H9 (cell line): ENCODE measurements around the gene LAMP2. TPM values are rescaled to one million over a fixed set of nuclear protein-coding genes. Genes with fewer than 3 reads are reported as not detected.
A peak's percentile ranks its signal among the peaks of the same experiment; 100 is the strongest.

Experiments used
- DNase-seq: peaks from one replicate; pipeline ENCODE4 v3.0.0-alpha.2; 2017
- H2AFZ ChIP-seq: one replicate; pipeline ENCODE4 v1.6.1; 2013; ENCODE audit warnings: mild to moderate bottlenecking, low read length, control low read depth, moderate library complexity
- H2AK5ac ChIP-seq: 2 replicates; pipeline ENCODE4 v1.6.1; 2013; ENCODE audit warnings: low read length, control low read depth, mixed read lengths; ENCODE audit not compliant: insufficient read length
- H2BK120ac ChIP-seq: one replicate; pipeline ENCODE4 v1.6.1; 2013; ENCODE audit warnings: low read depth, mild to moderate bottlenecking, low read length, control low read depth, inconsistent platforms; ENCODE audit not compliant: poor library complexity, severe bottlenecking
- H2BK12ac ChIP-seq: 2 replicates; pipeline ENCODE4 v1.6.1; 2013; ENCODE audit warnings: low read length, control low read depth, mixed read lengths, low read depth; ENCODE audit not compliant: insufficient read length
- H2BK15ac ChIP-seq: 2 replicates; pipeline ENCODE4 v1.6.1; 2013; ENCODE audit warnings: low read depth, low read length, control low read depth
- H2BK20ac ChIP-seq: one replicate; pipeline ENCODE4 v1.6.1; 2013; ENCODE audit warnings: low read depth, mild to moderate bottlenecking, low read length, control low read depth, inconsistent platforms; ENCODE audit not compliant: poor library complexity, severe bottlenecking
- H2BK5ac ChIP-seq: 2 replicates; pipeline ENCODE4 v1.6.1; 2013; ENCODE audit warnings: low read length, control low read depth, mixed read lengths; ENCODE audit not compliant: insufficient read length
- H3K14ac ChIP-seq: 2 replicates; pipeline ENCODE4 v1.6.1; 2013; ENCODE audit warnings: low read length, control low read depth; ENCODE audit not compliant: insufficient read depth
- H3K18ac ChIP-seq: 2 replicates; pipeline ENCODE4 v1.6.1; 2013; ENCODE audit warnings: low read depth, mild to moderate bottlenecking, mixed read lengths, low read length, control low read depth; ENCODE audit not compliant: insufficient read length
- H3K23ac ChIP-seq: 2 replicates; pipeline ENCODE4 v1.6.1; 2013; ENCODE audit warnings: low read length, control low read depth, mixed read lengths, low read depth; ENCODE audit not compliant: insufficient read length
- H3K23me2 ChIP-seq: 2 replicates; pipeline ENCODE4 v1.6.1; 2013; ENCODE audit warnings: low read depth, mild to moderate bottlenecking, mixed read lengths, low read length, control low read depth; ENCODE audit not compliant: insufficient read length, poor library complexity, severe bottlenecking
- H3K27ac ChIP-seq: 2 replicates; pipeline ENCODE4 v1.5.1; 2013; ENCODE audit warnings: low read length, control low read depth, mixed read lengths, low read depth; ENCODE audit not compliant: insufficient read length
- H3K27me3 ChIP-seq: 2 replicates; pipeline ENCODE4 v1.6.1; 2013; ENCODE audit warnings: low read length, control low read depth, inconsistent platforms; ENCODE audit not compliant: insufficient read depth
- H3K4ac ChIP-seq: 2 replicates; pipeline ENCODE4 v1.6.1; 2013; ENCODE audit warnings: low read depth, mild to moderate bottlenecking, control low read depth, inconsistent platforms, low read length, moderate library complexity
- H3K4me1 ChIP-seq: 2 replicates; pipeline ENCODE4 v1.6.1; 2013; ENCODE audit warnings: low read length, control low read depth, inconsistent platforms; ENCODE audit not compliant: insufficient read depth
- H3K4me2 ChIP-seq: 2 replicates; pipeline ENCODE4 v1.6.1; 2013; ENCODE audit warnings: low read length, control low read depth, mixed read lengths; ENCODE audit not compliant: insufficient read length, insufficient read depth
- H3K56ac ChIP-seq: 2 replicates; pipeline ENCODE4 v1.6.1; 2013; ENCODE audit warnings: low read depth, mild to moderate bottlenecking, mixed read lengths, low read length, control low read depth; ENCODE audit not compliant: insufficient read length
- H3K79me1 ChIP-seq: 2 replicates; pipeline ENCODE4 v1.6.1; 2013; ENCODE audit warnings: low read depth, mild to moderate bottlenecking, moderate library complexity, low read length, control low read depth, inconsistent platforms; ENCODE audit not compliant: insufficient read depth, poor library complexity, severe bottlenecking
- H3K79me2 ChIP-seq: 2 replicates; pipeline ENCODE4 v1.6.1; 2013; ENCODE audit warnings: low read length, control low read depth, inconsistent platforms; ENCODE audit not compliant: insufficient read depth
- H3K9ac ChIP-seq: 2 replicates; pipeline ENCODE4 v1.6.1; 2013; ENCODE audit warnings: low read length, control low read depth, mixed read lengths; ENCODE audit not compliant: insufficient read length; ENCODE audit errors: extremely low read depth
- H3K9me3 ChIP-seq: one replicate; pipeline ENCODE4 v1.6.1; 2013; ENCODE audit warnings: low read depth, low read length, inconsistent platforms; ENCODE audit not compliant: control insufficient read depth
- H3T11ph ChIP-seq: one replicate; pipeline ENCODE4 v1.6.1; 2013; ENCODE audit warnings: mild to moderate bottlenecking, low read length, control low read depth, inconsistent platforms
- H4K20me1 ChIP-seq: one replicate; pipeline ENCODE4 v1.6.1; 2013; ENCODE audit not compliant: control insufficient read depth, insufficient read length, insufficient read depth
- H4K5ac ChIP-seq: 2 replicates; pipeline ENCODE4 v1.6.1; 2013; ENCODE audit warnings: low read depth, mild to moderate bottlenecking, mixed read lengths, low read length, control low read depth; ENCODE audit not compliant: insufficient read length
- H4K8ac ChIP-seq: replicated peaks from 2 replicates; pipeline ENCODE4 v1.6.1; 2013; ENCODE audit warnings: low read length, control low read depth, mixed read lengths, low read depth; ENCODE audit not compliant: insufficient read length
- H4K91ac ChIP-seq: 2 replicates; pipeline ENCODE4 v1.6.1; 2013; ENCODE audit warnings: low read depth, mild to moderate bottlenecking, moderate library complexity, mixed read lengths, low read length, control low read depth; ENCODE audit not compliant: insufficient read length
- H3K27ac Mint-ChIP-seq, 3 experiments: 2 replicates in 2 of 3; 3 replicates in 1 of 3; pipeline ENCODE4 v1.8.0; 2020 to 2021; ENCODE audit warnings: mixed read lengths in 3 of 3, mild to moderate bottlenecking in 1 of 3, moderate library complexity in 1 of 3
- H3K27me3 Mint-ChIP-seq: 2 replicates; pipeline ENCODE4 v1.8.0; 2021; ENCODE audit warnings: low read depth, mild to moderate bottlenecking, moderate library complexity, mixed read lengths
- H3K36me3 Mint-ChIP-seq, 3 experiments: 2 replicates in 2 of 3; 3 replicates in 1 of 3; pipeline ENCODE4 v1.8.0; 2020 to 2021; ENCODE audit warnings: low read depth in 3 of 3, mixed read lengths in 3 of 3; ENCODE audit not compliant: insufficient read depth in 1 of 3
- H3K4me1 Mint-ChIP-seq, 2 experiments: 2 replicates each; pipeline ENCODE4 v1.8.0; 2020; ENCODE audit warnings: mixed read lengths in 2 of 2
- H3K4me3 Mint-ChIP-seq, 2 experiments: 2 replicates in 1 of 2; 3 replicates in 1 of 2; pipeline ENCODE4 v1.8.0; 2020 to 2021; ENCODE audit warnings: mild to moderate bottlenecking in 2 of 2, mixed read lengths in 2 of 2, moderate library complexity in 1 of 2
- H3K9me3 Mint-ChIP-seq, 2 experiments: 2 replicates in 1 of 2; 3 replicates in 1 of 2; pipeline ENCODE4 v1.8.0; 2020; ENCODE audit warnings: mild to moderate bottlenecking in 2 of 2, mixed read lengths in 2 of 2, moderate library complexity in 1 of 2
- CTCF ChIP-seq: fragments of 200-600 bp; sonication (generic); conservative IDR thresholded peaks from 3 replicates; pipeline ENCODE4 v1.8.0; 2021; ENCODE audit warnings: antibody characterized with exemption, mild to moderate bottlenecking
- WGBS: extraction: QIAGEN DNeasy Blood & Tissue Kit; methylation state at CpG from one replicate; pipeline ENCODE4 v1.1.7; 2013; ENCODE audit warnings: missing lambda C conversion rate, low lambda C conversion rate, mixed read lengths; ENCODE audit not compliant: insufficient read length; ENCODE audit errors: extremely low coverage; 5-methylcytosine and 5-hydroxymethylcytosine counted together
- total RNA-seq: library from RNA; stranded (reverse); gene quantifications from 2 replicates; pipeline ENCODE4 v1.2.1, GENCODE V29; 2021

The LAMP2 gene
- total RNA-seq, 1 experiment from 2014 or later = 27.7 TPM

- Histone ChIP-seq H4K91ac (no peak overlapping the region), H3K23me2 (no peaks in the 10 kb centered on the region), H3K18ac (no peak overlapping the region), H4K20me1 (no peaks in the 10 kb centered on the region), H3K27ac (no peak overlapping the region), H3K23ac (no peak overlapping the region), H2BK12ac (no peak overlapping the region), H2BK5ac (no peak overlapping the region), H2AFZ (no peak overlapping the region), H2BK15ac (no peak overlapping the region), H3T11ph (no peak overlapping the region), H3K14ac (no peak overlapping the region), H4K5ac (no peak overlapping the region), H3K79me2 (no peaks in the 10 kb centered on the region), H2BK20ac (no peak overlapping the region), H3K9ac (no peak overlapping the region), H3K4ac (no peak overlapping the region), H2BK120ac (no peak overlapping the region), H4K8ac (no peak overlapping the region), H3K4me1 (no peaks in the 10 kb centered on the region), H3K4me2 (no peak overlapping the region), H3K9me3 (peaks cover 6% of the 10 kb centered on the region), H3K27me3 (no peaks in the 10 kb centered on the region), H3K79me1 (no peaks in the 10 kb centered on the region), H3K56ac (no peak overlapping the region), H2AK5ac (no peak overlapping the region)
- peak; percentile 27 for DNase-seq
- TF ChIP-seq CTCF = peak; percentile 61
- Mint-ChIP-seq H3K9me3 (peaks cover 28 to 44% of the 10 kb centered on the region in 2 experiments), H3K4me3 (no peak overlapping the region), H3K27me3 (no peaks in the 10 kb centered on the region), H3K36me3 (peaks cover 1 to 27% (median 21%) of the 10 kb centered on the region in 3 experiments), H3K27ac (peak overlapping the region in 2 of 3 experiments; percentile 3 to 30; a peak in 1 of 7 replicates), H3K4me1 (peaks cover 0 to 2% of the 10 kb centered on the region in 2 experiments; a peak in 1 of 4 replicates)
- no CpG with 5 or more reads among the region's 3 CpGs for WGBS
These were observed 17.0 kb downstream of the LAMP2 start for GRCh38 chrX:120452131-120452530.
